ENCODE results near the gene FGD3.

The FGD3 gene

GRCh38 chr9:93057703-93058354 lies 110.5 kb downstream of the FGD3 start:
- no peak for DNase-seq

- DNase-seq: peak in 1 of 2 experiments; percentile 56
Observed at GRCh38 chr9:93058355-93059010, 111.2 kb downstream of the FGD3 start, which contains the start of gene SUSD3. Gene SUSD3, plus strand, starts transcription at chr9:93058701. Its CDS starts 42 bp downstream, at chr9:93058743.

GRCh38 chr9:93059011-93059714 lies 111.8 kb downstream of the FGD3 start:
- DNase-seq: no peak

GRCh38 chr9:93059715-93060578 lies 112.6 kb downstream of the FGD3 start:
- no peak for DNase-seq

- no peak for DNase-seq
Observed at GRCh38 chr9:93060746-93061259, 113.5 kb downstream of the FGD3 start.

- no peak for DNase-seq
Observed at GRCh38 chr9:93061260-93061751, 114.0 kb downstream of the FGD3 start.

DNA sequence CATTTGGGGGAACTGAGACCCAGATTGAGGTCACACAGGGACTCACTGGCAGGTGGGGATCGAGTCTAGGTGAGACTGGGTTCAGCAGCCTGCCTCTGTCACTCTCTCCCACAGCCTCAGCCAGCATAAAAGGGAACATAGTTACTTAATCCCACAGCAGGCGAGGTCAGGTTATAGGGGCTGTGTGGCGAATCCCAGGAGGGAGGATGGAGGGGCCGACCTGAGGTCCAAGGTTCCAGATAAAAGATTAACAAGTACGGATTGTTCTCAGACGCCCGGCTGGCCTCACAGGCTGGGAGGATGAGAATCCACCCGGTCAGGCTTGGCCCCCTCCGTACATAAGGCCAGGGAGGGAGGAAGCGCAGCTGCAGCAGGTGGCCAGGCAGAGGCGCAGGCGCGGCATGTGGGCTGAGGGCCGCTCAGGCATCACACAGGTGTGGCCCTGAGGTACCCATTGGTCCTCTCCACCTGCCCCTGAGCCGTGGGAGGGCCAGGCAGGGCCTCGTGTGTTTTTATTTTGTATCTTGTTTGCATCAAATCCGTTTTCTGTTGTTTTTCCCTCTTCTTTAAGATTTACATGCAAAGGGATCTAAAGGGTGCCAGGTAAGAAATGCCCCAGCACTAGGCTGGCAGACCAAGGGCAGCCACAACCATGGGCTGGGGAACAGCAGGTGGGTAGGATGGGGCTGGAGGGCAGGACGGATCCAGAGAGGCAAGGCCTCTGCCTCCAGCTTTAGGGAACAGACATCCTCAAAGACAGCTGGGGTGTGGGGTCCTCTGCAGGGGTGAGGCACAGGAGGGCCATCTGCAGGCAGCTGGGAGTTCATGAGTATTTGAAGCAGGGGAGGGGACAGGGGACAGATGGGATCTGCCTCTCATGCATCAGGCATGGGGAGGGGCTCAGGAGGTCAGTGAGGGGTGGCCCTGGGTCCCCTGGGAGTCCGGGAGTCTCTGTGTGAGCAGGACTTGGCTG lies 114.8 kb downstream of the FGD3 start:
- peak in 1 of 2 experiments; percentile 56 for DNase-seq

DNA sequence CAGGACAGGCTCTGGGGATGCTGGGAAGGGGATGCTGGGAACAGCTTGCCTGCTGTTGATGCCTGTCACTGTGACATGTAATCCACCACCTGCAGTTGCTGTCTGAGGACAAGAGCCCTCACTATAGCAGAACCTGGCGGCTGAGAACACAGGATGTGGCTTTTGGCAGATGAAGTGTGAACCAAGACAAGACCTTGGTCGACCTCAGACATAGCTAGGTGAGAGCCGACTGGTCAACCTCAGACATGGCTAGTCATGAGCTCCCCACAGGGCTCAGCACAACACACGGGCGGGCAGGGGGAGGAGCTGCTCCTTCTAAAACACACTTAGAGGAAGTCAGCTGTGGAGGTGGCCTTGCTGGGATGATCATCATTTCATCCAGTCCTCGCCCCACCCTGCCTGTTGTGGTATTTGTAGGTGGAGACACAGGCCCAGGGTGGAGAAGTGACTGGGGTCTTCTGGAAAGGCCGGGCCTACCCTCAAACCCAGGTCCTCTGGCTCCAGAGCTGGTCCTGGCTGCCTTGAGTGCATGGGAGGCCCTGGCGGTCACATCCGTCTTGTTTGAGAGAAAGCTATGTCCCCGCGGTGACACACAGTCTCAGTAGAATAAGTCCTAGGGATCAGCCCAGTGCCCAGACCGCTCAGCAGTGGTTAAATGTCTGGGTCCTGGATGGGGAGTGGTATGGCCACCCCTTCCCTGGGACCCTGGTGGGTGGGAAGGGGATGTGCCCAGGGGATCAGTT lies 117.2 kb downstream of the FGD3 start:
- no peak for DNase-seq

DNA sequence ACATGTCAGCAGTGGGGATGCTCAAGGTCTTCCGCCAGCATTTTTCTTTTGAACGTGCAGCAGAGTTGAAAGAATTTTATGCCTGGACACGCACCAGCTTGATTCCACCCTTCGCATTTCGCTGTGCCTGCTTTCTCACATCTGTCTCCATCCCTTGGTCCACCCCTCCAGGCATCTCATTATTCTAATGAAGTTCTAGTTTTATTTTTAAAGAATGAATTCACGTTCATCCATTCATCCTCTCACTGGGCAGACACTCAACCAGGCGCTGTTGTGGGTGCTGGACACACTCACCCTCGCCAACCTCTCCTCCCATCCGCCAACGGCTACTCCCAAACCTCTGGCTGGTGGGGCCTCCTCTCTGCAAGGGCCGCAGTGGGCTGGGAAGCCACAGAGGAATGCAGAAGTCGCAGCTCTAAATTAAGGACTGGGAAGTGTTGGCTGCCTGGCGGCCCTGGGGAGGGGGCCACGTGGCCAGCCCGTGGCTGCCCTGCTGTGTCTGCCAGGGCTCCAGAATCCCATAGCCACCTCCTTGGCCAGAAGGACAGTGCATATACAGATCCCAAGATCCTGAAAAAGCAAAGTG lies 117.9 kb downstream of the FGD3 start:
- no peak for DNase-seq

DNA sequence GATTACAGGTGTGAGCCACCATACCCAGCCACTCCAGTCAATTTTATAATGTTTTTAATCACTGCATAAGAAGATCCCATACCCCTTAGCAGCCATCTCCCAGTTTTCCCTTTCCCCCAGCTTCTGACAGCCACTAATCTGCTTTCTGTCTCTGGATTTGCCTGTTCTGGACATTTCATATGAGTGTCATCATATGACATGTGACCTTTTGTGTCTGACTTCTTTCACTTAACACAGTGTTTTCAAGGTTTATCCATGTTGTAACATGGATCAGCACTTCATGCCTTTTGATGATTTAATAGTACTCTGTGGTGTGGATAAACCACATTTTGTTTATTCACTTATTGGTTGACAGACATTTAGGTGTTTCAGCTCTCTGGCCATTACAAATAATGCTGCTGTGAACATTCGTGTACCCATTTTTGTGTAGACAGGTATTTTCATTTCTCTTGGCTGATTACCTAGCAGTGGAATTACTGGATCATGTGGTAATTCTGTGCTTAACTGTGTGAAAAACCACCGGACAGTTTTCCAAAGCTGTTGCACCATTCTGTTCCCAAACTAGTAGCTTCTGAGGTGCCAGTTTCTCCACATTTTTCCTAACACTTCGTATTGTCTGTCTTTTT lies 119.8 kb downstream of the FGD3 start:
- no peak for DNase-seq

GRCh38 chr9:93068956-93069355 lies 121.6 kb downstream of the FGD3 start:
- no peak for DNase-seq

- DNase-seq: peak in 1 of 2 experiments; percentile 39
Observed at GRCh38 chr9:93071464-93071863, 124.1 kb downstream of the FGD3 start.

GRCh38 chr9:93072383-93072795 lies 125.1 kb downstream of the FGD3 start:
- no peak for DNase-seq

- no peak for DNase-seq
Observed at GRCh38 chr9:93076101-93076791, 128.9 kb downstream of the FGD3 start.

GRCh38 chr9:93076792-93077128 lies 129.4 kb downstream of the FGD3 start:
- DNase-seq: no peak

DNA sequence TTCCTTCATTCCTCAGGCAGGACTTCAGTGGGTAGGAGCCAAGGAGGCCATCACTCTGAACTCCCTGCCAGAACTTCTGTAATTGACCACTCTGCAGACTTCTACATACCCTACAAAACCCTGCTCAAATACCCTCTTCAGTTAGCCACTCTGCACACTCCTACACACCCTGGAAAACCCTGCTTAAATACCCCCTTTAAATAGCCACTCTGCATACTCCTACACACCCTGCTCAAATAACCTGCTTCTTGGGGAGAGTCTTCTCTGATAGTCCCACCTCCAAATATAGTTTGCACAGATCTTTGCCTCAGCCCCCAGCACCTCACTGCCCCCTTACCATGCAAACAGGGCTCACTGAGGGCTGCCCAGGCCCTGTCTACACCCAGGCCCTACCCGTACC lies 130.0 kb downstream of the FGD3 start:
- no peak for DNase-seq

- DNase-seq: no peak
Observed at GRCh38 chr9:93077811-93078210, 130.5 kb downstream of the FGD3 start.

DNA sequence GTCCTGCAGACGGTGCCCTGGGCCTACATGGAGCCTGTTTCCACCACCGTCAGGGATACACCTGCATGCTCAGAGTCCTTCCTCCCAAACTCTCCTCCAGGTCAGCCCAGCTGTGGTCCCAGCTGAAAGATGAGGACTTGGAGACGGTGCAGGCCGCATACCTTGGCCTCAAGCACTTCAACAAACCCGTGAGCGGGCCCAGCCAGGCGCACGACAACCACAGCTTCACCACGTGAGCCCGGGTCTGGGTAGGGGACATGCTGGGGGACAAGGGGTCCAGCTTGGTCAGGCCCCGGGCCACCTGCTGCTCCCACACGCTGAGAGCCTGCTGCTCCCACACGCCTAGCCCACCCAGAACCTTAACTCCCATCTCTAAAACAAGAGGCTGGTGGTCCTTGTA lies 132.0 kb downstream of the FGD3 start:
- DNase-seq: no peak

GRCh38 chr9:93080406-93080805 lies 133.1 kb downstream of the FGD3 start:
- no peak for DNase-seq

Measured in NCI-H526 (cell line).